Neural cell (in vitro differentiated cells): Measurements from ENCODE around the gene SLC49A4. TPM values are rescaled to one million over a fixed set of nuclear protein-coding genes. Genes with fewer than 3 reads are reported as not detected.

Experiments
- H2AFZ ChIP-seq: fragments of 200-600, 300-800 bp; sonication (generic), shearing (Covaris generic); 2 replicates; pipeline ENCODE4 v1.6.0; 2014; ENCODE audit warnings: low read depth, mild to moderate bottlenecking, antibody characterized with exemption, low read length, moderate library complexity
- H3F3A ChIP-seq: fragments of 200-600 bp; shearing (Covaris generic); 2 replicates; pipeline ENCODE4 v1.6.1; 2016; ENCODE audit warnings: mild to moderate bottlenecking, moderate library complexity, mixed read lengths, antibody characterized with exemption, low read length; ENCODE audit not compliant: insufficient read depth, poor library complexity, severe bottlenecking
- H3K27ac ChIP-seq: fragments of 200-600, 300-800 bp; sonication (generic), shearing (Covaris generic); 2 replicates; pipeline ENCODE4 v1.5.1; 2014; ENCODE audit warnings: mild to moderate bottlenecking, low read length, moderate library complexity
- H3K27me3 ChIP-seq: fragments of 300-800, 200-600 bp; sonication (generic), shearing (Covaris generic); 2 replicates; pipeline ENCODE4 v1.6.0; 2014; ENCODE audit warnings: mild to moderate bottlenecking, low read depth, low read length, moderate library complexity; ENCODE audit not compliant: insufficient read depth
- H3K36me3 ChIP-seq: fragments of 300-800, 200-600 bp; sonication (generic), shearing (Covaris generic); 2 replicates; pipeline ENCODE4 v1.5.1; 2014; ENCODE audit warnings: mild to moderate bottlenecking, antibody characterized with exemption, low read length, moderate library complexity; ENCODE audit not compliant: insufficient read depth
- H3K4me2 ChIP-seq: fragments of 300-800, 200-600 bp; sonication (generic), shearing (Covaris generic); 2 replicates; pipeline ENCODE4 v1.6.0; 2014; ENCODE audit warnings: mild to moderate bottlenecking, low read length
- H3K4me3 ChIP-seq: fragments of 300-800, 200-600 bp; sonication (generic), shearing (Covaris generic); 2 replicates; pipeline ENCODE4 v1.5.1; 2014; ENCODE audit warnings: mild to moderate bottlenecking, low read length, moderate library complexity
- H3K79me2 ChIP-seq: fragments of 200-600 bp; shearing (Covaris generic); replicated peaks from 2 replicates; pipeline ENCODE4 v1.6.0; 2014; ENCODE audit warnings: mild to moderate bottlenecking, low read length, moderate library complexity; ENCODE audit not compliant: insufficient read depth
- H3K9ac ChIP-seq: fragments of 300-800, 200-600 bp; sonication (generic), shearing (Covaris generic); 2 replicates; pipeline ENCODE4 v1.6.1; 2016; ENCODE audit warnings: mild to moderate bottlenecking, low read length, mixed read lengths
- H3K9me2 ChIP-seq: fragments of 200-600 bp; shearing (Covaris generic); 2 replicates; pipeline ENCODE4 v1.6.1; 2016; ENCODE audit warnings: mild to moderate bottlenecking, low read length, mixed read lengths; ENCODE audit not compliant: insufficient read depth
- H3K9me3 ChIP-seq: fragments of 200-600, 300-800 bp; sonication (generic), shearing (Covaris generic); 2 replicates; pipeline ENCODE4 v1.6.1; 2016; ENCODE audit warnings: mild to moderate bottlenecking, mixed run types, low read length, moderate library complexity, mixed read lengths
- H4K20me1 ChIP-seq: fragments of 200-600 bp; shearing (Covaris generic); 2 replicates; pipeline ENCODE4 v1.6.1; 2016; ENCODE audit warnings: mild to moderate bottlenecking, mixed run types; ENCODE audit not compliant: insufficient read depth
- CTCF ChIP-seq: fragments of 450-650 bp; IDR thresholded peaks from 2 replicates; pipeline ENCODE4 v1.5.1; 2014; ENCODE audit warnings: antibody characterized with exemption, mild to moderate bottlenecking, moderate library complexity; ENCODE audit not compliant: poor library complexity, severe bottlenecking
- EP300 ChIP-seq: fragments of 450-650 bp; conservative IDR thresholded peaks from 2 replicates; pipeline ENCODE4 v1.6.1; 2014; ENCODE audit warnings: antibody characterized with exemption, mild to moderate bottlenecking, moderate library complexity; ENCODE audit not compliant: poor library complexity, severe bottlenecking
- EZH2 ChIP-seq: fragments of 200-600, 300-800 bp; shearing (Covaris generic), sonication (generic); IDR thresholded peaks from 2 replicates; pipeline ENCODE4 v1.6.1; 2014; ENCODE audit warnings: antibody characterized with exemption, low read length, borderline replicate concordance, mild to moderate bottlenecking; ENCODE audit not compliant: insufficient read depth, poor library complexity, severe bottlenecking
- MXI1 ChIP-seq: fragments of 450-650 bp; conservative IDR thresholded peaks from 2 replicates; pipeline ENCODE4 v1.6.1; 2014; ENCODE audit warnings: antibody characterized with exemption, mild to moderate bottlenecking; ENCODE audit not compliant: poor library complexity, severe bottlenecking
- POLR2AphosphoS5 ChIP-seq: IDR thresholded peaks from 2 replicates; pipeline ENCODE4 v1.6.1; 2012
- RAD21 ChIP-seq: fragments of 450-650 bp; conservative IDR thresholded peaks from 2 replicates; pipeline ENCODE4 v1.6.1; 2014; ENCODE audit warnings: antibody characterized with exemption, mild to moderate bottlenecking, moderate library complexity
- REST ChIP-seq: IDR thresholded peaks from 2 replicates; pipeline ENCODE4 v1.6.1; 2012; ENCODE audit warnings: borderline replicate concordance
- SMC3 ChIP-seq: fragments of 450-650 bp; conservative IDR thresholded peaks from 2 replicates; pipeline ENCODE4 v1.6.1; 2014; ENCODE audit warnings: antibody characterized with exemption, mild to moderate bottlenecking, moderate library complexity; ENCODE audit not compliant: poor library complexity
- TAF1 ChIP-seq: IDR thresholded peaks from 2 replicates; pipeline ENCODE4 v1.6.1; 2012; ENCODE audit warnings: low read depth
- polyA plus RNA-seq: library from polyadenylated mRNA; depleted of rRNA; stranded (reverse); fragments of >200 nt; gene quantifications from 2 replicates; pipeline ENCODE4 v1.2.3, GENCODE V29; 2014

The SLC49A4 gene
- polyA plus RNA-seq, 1 donor from 2014 or later: 16.2 TPM

- Histone ChIP-seq H4K20me1 (no peaks in the 10 kb centered on the region), H3K4me2 (no peak overlapping the region), H3K27ac (no peak overlapping the region), H3K9ac (no peak overlapping the region), H3F3A (no peaks in the 10 kb centered on the region), H2AFZ (no peak overlapping the region), H3K27me3 (no peaks in the 10 kb centered on the region), H3K9me3 (no peaks in the 10 kb centered on the region), H3K4me3 (no peak overlapping the region), H3K79me2 (no peaks in the 10 kb centered on the region), H3K9me2 (no peaks in the 10 kb centered on the region), H3K36me3 (no peaks in the 10 kb centered on the region)
- TF ChIP-seq CTCF: no peak
- TF ChIP-seq EP300: no peak
- no peak for TF ChIP-seq SMC3
- TF ChIP-seq RAD21: no peak
- TF ChIP-seq EZH2: no peak
- no peak for TF ChIP-seq POLR2AphosphoS5
- no peak for TF ChIP-seq REST
- no peak for TF ChIP-seq MXI1
- TF ChIP-seq TAF1: no peak
Measured at GRCh38 chr3:122911901-122912300, 117.0 kb downstream of the SLC49A4 start.

GRCh38 chr3:122912772-122913538 lies 118.1 kb downstream of the SLC49A4 start:
- Histone ChIP-seq H4K20me1 (no peaks in the 10 kb centered on the region), H3K27me3 (no peaks in the 10 kb centered on the region), H3K9me2 (no peaks in the 10 kb centered on the region), H2AFZ (no peak overlapping the region), H3K9me3 (no peaks in the 10 kb centered on the region), H3F3A (no peaks in the 10 kb centered on the region), H3K27ac (no peak overlapping the region), H3K4me3 (no peak overlapping the region), H3K9ac (no peak overlapping the region), H3K4me2 (no peak overlapping the region), H3K36me3 (no peaks in the 10 kb centered on the region), H3K79me2 (no peaks in the 10 kb centered on the region)
- TF ChIP-seq POLR2AphosphoS5: no peak
- TF ChIP-seq SMC3: no peak
- no peak for TF ChIP-seq TAF1
- no peak for TF ChIP-seq EP300
